K562 (cell line): ENCODE measurements around the gene DUSP5. TPM values are rescaled to one million over a fixed set of nuclear protein-coding genes. Genes with fewer than 3 reads are reported as not detected.

ENCODE experiments used
- ARID3A ChIP-seq: IDR thresholded peaks from 2 replicates; pipeline ENCODE4 v1.6.1; 2012; ENCODE audit warnings: low read depth, low read length, improper control_type of control experiment, borderline replicate concordance
- BHLHE40 ChIP-seq: IDR thresholded peaks from 2 replicates; pipeline ENCODE4 v1.6.1; 2011; ENCODE audit warnings: low read length, improper control_type of control experiment
- CC2D1A ChIP-seq: fragments of 450-650 bp; IDR thresholded peaks from 2 replicates; pipeline ENCODE4 v1.6.1; 2017; ENCODE audit warnings: mild to moderate bottlenecking
- EP400 ChIP-seq: fragments of 450-650 bp; IDR thresholded peaks from 2 replicates; pipeline ENCODE4 v1.6.1; 2017; ENCODE audit warnings: antibody characterized with exemption, mild to moderate bottlenecking, moderate library complexity
- EZH2 ChIP-seq: IDR thresholded peaks from 2 replicates; pipeline ENCODE4 v1.6.1; 2012; ENCODE audit warnings: low read depth, mild to moderate bottlenecking, inconsistent platforms, low read length, borderline replicate concordance
- FOXK1 ChIP-seq: sonication (generic); formaldehyde crosslinking; IDR thresholded peaks from 2 replicates; pipeline ENCODE4 v1.8.0; 2022; ENCODE audit warnings: missing genetic modification reagents, mild to moderate bottlenecking, borderline replicate concordance
- FOXK2 ChIP-seq, 2 experiments: fragments of 450-650 bp; IDR thresholded peaks in 1 of 2; conservative IDR thresholded peaks in 1 of 2; 2 replicates each; pipeline ENCODE4 v1.6.1; 2016; ENCODE audit warnings: low read depth in 2 of 2, mild to moderate bottlenecking in 1 of 2
- HOXB6 ChIP-seq: fragments of 250-450 bp; sonication (Bioruptor Pico); IDR thresholded peaks from 2 replicates; pipeline ENCODE4 v1.5.1; 2022; ENCODE audit warnings: mild to moderate bottlenecking, borderline replicate concordance
- IRF2 ChIP-seq: sonication (generic); formaldehyde crosslinking; IDR thresholded peaks from 2 replicates; pipeline ENCODE4 v1.8.1; 2022; ENCODE audit warnings: mild to moderate bottlenecking, missing genetic modification reagents
- JUNB ChIP-seq: fragments of 450-650 bp; formaldehyde crosslinking; conservative IDR thresholded peaks from 2 replicates; pipeline ENCODE4 v1.4.0; 2020; ENCODE audit warnings: mild to moderate bottlenecking
- MAZ ChIP-seq, 2 experiments: fragments of 450-650 bp in 1 of 2; sonication (generic) in 1 of 2; formaldehyde crosslinking; IDR thresholded peaks in 1 of 2; conservative IDR thresholded peaks in 1 of 2; 2 replicates each; pipeline versions ENCODE4 v1.4.0 to v1.5.0; 2020; ENCODE audit warnings: mild to moderate bottlenecking in 1 of 2, missing genetic modification reagents in 1 of 2
- SIN3A ChIP-seq, 2 experiments: fragments of 150-350 bp in 1 of 2; IDR thresholded peaks; 2 replicates each; pipeline ENCODE4 v1.6.1; 2011 to 2016; ENCODE audit warnings: borderline replicate concordance in 2 of 2, low read depth in 2 of 2, low read length in 2 of 2, mild to moderate bottlenecking in 2 of 2, moderate library complexity in 2 of 2; ENCODE audit not compliant: control insufficient read depth in 1 of 2
- SMARCB1 ChIP-seq: IDR thresholded peaks from 2 replicates; pipeline ENCODE4 v1.6.1; 2011; ENCODE audit warnings: improper control_type of control experiment, low read depth; ENCODE audit not compliant: insufficient read length
- TEAD2 ChIP-seq: fragments of 450-650 bp; IDR thresholded peaks from 2 replicates; pipeline ENCODE4 v1.6.1; 2016; ENCODE audit warnings: missing genetic modification characterization, control low read depth, missing compliant biosample characterization
- TFE3 ChIP-seq: fragments of 450-650 bp; formaldehyde crosslinking; IDR thresholded peaks from 2 replicates; pipeline ENCODE4 v1.4.0; 2020; ENCODE audit warnings: mild to moderate bottlenecking, mixed read lengths
- polyA plus RNA-seq, 8 experiments: library from polyadenylated mRNA; depleted of rRNA in 4 of 8; stranded (reverse) in 5 of 8; unstranded in 3 of 8; fragments of >200 nt; fragmentation: Nextera tagmentation in 2 of 8; fragmentation: Illumina TruSeq in 1 of 8; extraction: Ambion mirVana in 2 of 8; extraction: Trizol in 1 of 8; gene quantifications; 2 replicates each; pipeline versions ENCODE4 v1.2.1 to v1.2.3, GENCODE V29; 2011 to 2014; ENCODE audit warnings: inconsistent platforms in 1 of 8, missing spikeins in 1 of 8
- total RNA-seq, 7 experiments: library from RNA; depleted of rRNA in 6 of 7; stranded (reverse); fragments of >200 nt in 6 of 7; fragmentation: Illumina TruSeq in 2 of 7; extraction: Trizol in 2 of 7; gene quantifications; 2 replicates each; pipeline versions ENCODE4 v1.2.1 to v1.2.3, GENCODE V29; 2011 to 2021; ENCODE audit warnings: low replicate concordance in 1 of 7
- TF ChIP-seq, protein P1 (sequence below): fragments of 450-650 bp; IDR thresholded peaks from 2 replicates; pipeline ENCODE4 v1.6.1; 2016; ENCODE audit warnings: borderline replicate concordance

DUSP5 gene
- total and polyA plus RNA-seq, 9 of the 15 experiments (the other 6 are each of a cell fraction or from before 2014, with no cell fraction given), result 0.49 to 3.4 (median 2.0) TPM

DNA sequence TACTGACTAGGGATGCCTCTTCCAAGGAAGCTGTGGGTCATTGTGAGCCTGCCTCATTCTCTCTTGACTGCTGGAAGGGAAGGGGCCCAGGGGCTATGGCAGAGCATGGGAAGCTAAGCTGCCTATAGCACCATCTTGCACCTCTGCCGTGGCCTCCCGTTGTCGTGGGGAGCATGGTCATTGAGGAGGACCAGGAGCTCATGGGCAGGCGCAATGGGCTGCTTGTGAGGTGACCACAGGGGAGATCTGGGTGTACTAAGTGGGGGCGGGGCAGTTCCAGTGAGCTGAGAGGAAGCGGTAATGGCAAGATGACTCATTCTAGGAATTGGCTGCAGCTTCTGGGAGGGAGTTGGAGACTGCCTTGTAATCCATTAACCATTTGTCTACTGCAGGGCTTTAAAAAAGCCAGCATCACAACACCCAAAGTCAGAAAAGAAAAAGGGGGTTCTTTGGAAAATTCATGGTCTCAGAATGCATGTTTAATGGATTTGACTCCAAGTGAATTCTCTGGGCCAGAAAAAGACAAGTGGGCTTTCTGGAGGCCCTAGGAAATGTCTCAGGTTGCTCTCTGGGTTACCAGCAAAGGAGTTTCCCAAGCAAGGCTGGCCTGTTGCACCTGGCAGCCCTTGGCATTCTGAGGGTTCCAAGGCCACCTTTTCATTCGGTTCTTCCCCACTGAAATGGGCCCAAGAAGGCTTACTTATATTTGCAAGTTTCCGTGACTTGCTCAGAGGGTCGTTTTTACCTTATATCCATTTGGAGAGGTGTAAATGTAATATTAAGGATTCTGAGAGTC lies 3.6 kb downstream of the DUSP5 start (continued):
- TF ChIP-seq SIN3A (IDR thresholded peaks at IDR 0.05; ENCODE audit: borderline replicate concordance in 2 of 2, control insufficient read depth in 1 of 2, low read depth in 2 of 2, low read length in 2 of 2) (no peak), ARID3A (no peak), EP400 (peak; percentile 27; the same call in 1 of the 2 replicates), SMARCB1 (no peak), IRF2 (CRISPR knock-in tag) (no peak), TEAD2 (tag) (no peak), FOXK1 (no peak), CC2D1A (peak; percentile 100), MAZ (CRISPR knock-in tag; conservative IDR thresholded peaks at IDR 0.05 in 1 of 2, IDR thresholded peaks at IDR 0.05 in 1 of 2) (peak in 1 of 2 experiments; percentile 83; a peak in 3 of 4 replicates), EZH2 (no peak), JUNB (CRISPR knock-in tag) (no peak; the same call in 1 of the 2 replicates), FOXK2 (conservative IDR thresholded peaks at IDR 0.05 in 1 of 2, IDR thresholded peaks at IDR 0.05 in 1 of 2; ENCODE audit: low read depth in 2 of 2) (no peak), BHLHE40 (no peak), HOXB6 (CRISPR knock-in tag) (no peak), TFE3 (no peak)
- TF ChIP-seq, protein P1, sequence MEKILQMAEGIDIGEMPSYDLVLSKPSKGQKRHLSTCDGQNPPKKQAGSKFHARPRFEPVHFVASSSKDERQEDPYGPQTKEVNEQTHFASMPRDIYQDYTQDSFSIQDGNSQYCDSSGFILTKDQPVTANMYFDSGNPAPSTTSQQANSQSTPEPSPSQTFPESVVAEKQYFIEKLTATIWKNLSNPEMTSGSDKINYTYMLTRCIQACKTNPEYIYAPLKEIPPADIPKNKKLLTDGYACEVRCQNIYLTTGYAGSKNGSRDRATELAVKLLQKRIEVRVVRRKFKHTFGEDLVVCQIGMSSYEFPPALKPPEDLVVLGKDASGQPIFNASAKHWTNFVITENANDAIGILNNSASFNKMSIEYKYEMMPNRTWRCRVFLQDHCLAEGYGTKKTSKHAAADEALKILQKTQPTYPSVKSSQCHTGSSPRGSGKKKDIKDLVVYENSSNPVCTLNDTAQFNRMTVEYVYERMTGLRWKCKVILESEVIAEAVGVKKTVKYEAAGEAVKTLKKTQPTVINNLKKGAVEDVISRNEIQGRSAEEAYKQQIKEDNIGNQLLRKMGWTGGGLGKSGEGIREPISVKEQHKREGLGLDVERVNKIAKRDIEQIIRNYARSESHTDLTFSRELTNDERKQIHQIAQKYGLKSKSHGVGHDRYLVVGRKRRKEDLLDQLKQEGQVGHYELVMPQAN, result no peak
